GM19452 (cell line): ENCODE measurements around the gene TBC1D5.
A peak's percentile ranks its signal among the peaks of the same experiment; 100 is the strongest.
"Not testable (repeated sequence)": the region's sequence is repeated elsewhere in the genome, so short reads cannot be mapped to it uniquely, and the experiment has no call there.

Source experiments
- ATAC-seq: cut with Tn5 transposase; IDR thresholded peaks from one replicate; pipeline ENCODE4 v1.9.1; 2021; ENCODE audit not compliant: unreplicated experiment

The TBC1D5 gene

GRCh38 chr3:17749281-17749680 is 6.8 kb upstream of the TBC1D5 start:
- ATAC-seq = peak; percentile 46

DNA sequence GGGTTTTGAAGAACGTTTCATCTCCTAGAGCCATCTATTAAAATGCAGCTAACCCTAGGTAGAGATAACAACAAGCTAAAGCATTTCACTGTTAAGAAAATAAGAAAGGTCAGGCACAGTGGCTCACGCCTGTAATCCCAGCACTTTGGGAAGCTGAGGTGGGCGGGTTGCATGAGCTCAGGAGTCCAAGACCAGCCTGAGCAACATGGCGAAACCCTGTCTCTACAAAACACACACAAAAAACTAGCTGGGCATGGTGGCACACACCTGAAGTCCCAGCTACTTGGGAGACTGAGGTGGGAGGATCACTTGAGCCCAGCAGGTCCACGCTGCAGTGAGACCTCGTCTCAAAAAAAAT is 5.4 kb upstream of the TBC1D5 start:
- peak; percentile 26 for ATAC-seq

- ATAC-seq = peak; percentile 67
Measured at GRCh38 chr3:17747174-17747889, 4.9 kb upstream of the TBC1D5 start.

- no peak for ATAC-seq
Measured at GRCh38 chr3:17745894-17746293, 3.5 kb upstream of the TBC1D5 start.

DNA sequence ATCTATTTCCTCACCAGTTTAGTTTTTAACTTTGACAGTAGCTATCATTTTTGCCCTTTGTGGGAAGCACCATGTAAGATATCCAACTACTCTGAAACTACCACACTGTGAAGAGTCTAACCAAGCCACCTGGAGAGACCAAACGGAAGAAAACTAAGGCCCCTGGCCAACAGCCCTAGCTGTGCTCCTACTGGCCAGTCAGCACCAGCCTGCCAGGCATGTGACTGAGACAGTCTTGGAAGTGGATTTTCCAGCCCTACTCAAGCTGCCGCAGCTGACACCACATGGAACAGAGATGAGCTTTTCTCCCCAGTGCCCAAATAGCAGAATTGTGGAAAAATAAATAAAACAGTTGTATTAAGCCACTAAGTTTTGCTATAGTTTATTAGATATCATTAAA is 2.9 kb upstream of the TBC1D5 start:
- ATAC-seq = no peak

DNA sequence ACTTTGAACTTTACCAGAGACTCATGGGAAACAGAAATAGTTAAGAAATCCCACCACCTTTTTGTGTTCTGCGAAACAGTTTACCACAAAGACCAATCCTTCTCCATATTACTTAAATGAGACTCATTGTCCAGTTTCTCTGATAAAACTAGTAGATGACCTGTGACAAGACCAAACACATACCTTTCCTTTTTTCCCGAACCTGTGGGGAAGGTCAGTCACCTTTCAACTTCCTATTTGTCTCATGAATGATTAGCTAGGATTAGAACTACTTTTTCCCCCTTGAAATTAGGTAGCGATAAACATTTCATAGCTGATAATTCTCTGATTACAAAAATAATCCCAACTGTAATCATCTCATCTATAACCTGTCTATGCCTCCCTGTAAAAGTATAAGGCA is 2.3 kb upstream of the TBC1D5 start:
- no peak for ATAC-seq

- ATAC-seq = no peak
Measured at GRCh38 chr3:17743658-17743995, 1.2 kb upstream of the TBC1D5 start.

GRCh38 chr3:17742880-17743657 is 638 bp upstream of the TBC1D5 start:
- no peak for ATAC-seq

GRCh38 chr3:17741621-17742101 is 770 bp downstream of the TBC1D5 start:
- ATAC-seq = no peak

DNA sequence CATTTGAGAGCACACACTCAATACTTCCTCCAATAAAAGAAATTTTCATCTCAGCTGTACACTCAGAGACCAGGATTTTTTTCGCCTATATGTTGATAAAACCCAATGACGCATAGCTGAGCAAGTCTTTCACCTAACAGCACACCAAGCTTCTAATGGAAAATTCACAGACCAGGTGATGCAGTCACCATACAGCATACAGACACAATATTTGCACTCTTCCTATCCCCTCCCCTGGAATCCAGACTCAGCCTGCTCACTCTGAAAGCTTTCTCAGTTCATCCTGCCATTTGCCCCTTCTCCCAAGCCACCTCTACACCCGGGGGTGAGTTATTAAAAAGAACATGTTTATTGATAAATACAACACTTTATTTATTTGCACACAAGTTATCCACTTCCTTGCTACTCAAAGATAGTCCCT is 1.7 kb downstream of the TBC1D5 start:
- no peak for ATAC-seq

DNA sequence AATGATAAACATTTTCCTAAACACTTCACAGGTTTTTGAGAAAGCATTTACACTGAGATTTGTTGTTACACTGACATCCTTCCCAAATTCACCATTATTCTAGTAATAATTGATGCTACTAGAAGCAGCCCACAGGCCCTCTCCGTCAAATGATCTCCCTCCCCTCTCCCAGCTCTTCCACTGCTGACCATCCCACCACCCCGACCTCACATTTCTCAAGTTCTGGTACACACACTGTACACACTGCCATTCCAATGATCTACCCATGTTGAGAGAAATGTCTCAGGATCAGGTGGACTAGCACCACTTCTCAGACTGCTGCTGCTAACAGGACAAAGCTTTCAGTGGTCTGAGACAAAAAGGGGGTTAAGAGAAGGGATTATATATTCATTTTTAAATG is 3.5 kb downstream of the TBC1D5 start:
- no peak for ATAC-seq

- ATAC-seq = no peak
Measured at GRCh38 chr3:17738219-17738618, 4.2 kb downstream of the TBC1D5 start.

DNA sequence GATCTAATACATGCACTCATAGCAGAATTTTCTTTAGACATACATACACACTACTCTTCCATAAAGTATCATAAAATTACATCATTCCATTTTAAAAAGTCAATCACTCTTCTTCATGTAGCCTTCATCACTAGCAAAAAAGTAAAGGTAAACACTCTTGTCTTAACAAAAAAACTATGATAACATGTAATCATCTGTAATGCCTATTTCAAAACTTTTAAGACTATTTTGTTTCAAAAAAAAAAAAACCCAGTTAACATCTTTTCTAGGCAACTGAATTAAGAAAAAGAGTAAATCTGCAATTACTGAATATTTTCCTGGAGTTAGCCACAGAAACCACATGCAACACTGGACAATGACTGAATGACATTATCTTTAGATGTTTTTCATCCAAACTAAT is 4.8 kb downstream of the TBC1D5 start:
- no peak for ATAC-seq

GRCh38 chr3:17735362-17735761 is 7.1 kb downstream of the TBC1D5 start:
- not testable (repeated sequence) for ATAC-seq

- ATAC-seq = no peak
Measured at GRCh38 chr3:17733768-17734167, 8.7 kb downstream of the TBC1D5 start.

DNA sequence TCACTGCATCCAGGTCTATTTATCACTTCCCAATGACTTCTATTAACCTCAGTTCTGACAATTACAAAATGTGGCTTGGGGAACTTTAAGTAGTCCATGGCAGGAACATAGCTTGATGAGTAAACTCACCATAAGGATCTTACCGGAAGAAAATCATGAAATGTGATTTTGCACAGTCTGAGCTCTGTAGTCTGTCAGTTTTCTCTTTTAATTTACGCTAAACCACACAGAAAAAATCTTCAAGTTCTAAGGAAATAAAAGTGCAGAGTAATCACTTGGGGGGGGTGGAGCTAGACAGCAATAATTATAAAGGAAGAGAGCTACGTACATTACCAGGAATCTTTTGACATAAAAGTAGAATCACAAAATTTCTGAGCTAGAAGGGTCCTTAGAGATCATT is 9.2 kb downstream of the TBC1D5 start:
- ATAC-seq = no peak

GRCh38 chr3:17730318-17730967 is 12.0 kb downstream of the TBC1D5 start:
- no peak for ATAC-seq

- ATAC-seq = no peak
Measured at GRCh38 chr3:17726313-17726712, 16.1 kb downstream of the TBC1D5 start.

- ATAC-seq = not testable (repeated sequence)
Measured at GRCh38 chr3:17725844-17726243, 16.6 kb downstream of the TBC1D5 start.

- no peak for ATAC-seq
Measured at GRCh38 chr3:17724948-17725347, 17.5 kb downstream of the TBC1D5 start.

DNA sequence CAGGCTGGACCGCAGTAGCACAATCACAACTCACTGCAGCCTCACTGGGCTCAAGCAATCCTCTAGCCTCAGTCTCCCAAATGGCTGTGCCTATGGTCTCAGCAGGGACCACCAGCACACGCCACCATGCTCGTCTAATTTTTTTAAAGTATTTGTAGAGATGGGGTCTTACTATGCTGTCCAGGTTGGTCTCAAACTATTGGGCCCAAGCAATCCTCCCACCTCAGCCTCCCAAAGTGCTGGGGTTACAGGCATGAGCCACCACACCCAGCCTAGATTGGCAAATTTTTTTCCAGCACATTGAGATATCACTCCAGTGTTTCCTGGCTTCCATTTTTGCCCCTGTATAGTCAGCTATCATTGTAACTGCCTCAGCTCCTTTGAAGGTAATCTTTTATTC is 18.3 kb downstream of the TBC1D5 start:
- no peak for ATAC-seq

- no peak for ATAC-seq
Measured at GRCh38 chr3:17717411-17717810, 25.0 kb downstream of the TBC1D5 start.
